Urinary bladder (tissue), 4 donors: ENCODE results near the gene SERPINB10. TPM values are rescaled to one million over a fixed set of nuclear protein-coding genes. Genes with fewer than 3 reads are reported as not detected.

Source experiments
- DNase-seq: peaks from one replicate; pipeline ENCODE4 v3.0.0-alpha.2; 2015; ENCODE audit errors: extremely low spot score
- H3K27ac ChIP-seq: one replicate; pipeline ENCODE4 v1.5.1; 2013; ENCODE audit warnings: low read depth, mild to moderate bottlenecking, moderate library complexity
- H3K36me3 ChIP-seq: one replicate; pipeline ENCODE4 v1.6.1; 2013; ENCODE audit warnings: mild to moderate bottlenecking, moderate library complexity; ENCODE audit not compliant: insufficient read depth
- H3K4me1 ChIP-seq: one replicate; pipeline ENCODE4 v1.6.1; 2013; ENCODE audit warnings: mild to moderate bottlenecking, moderate library complexity; ENCODE audit not compliant: insufficient read depth
- H3K4me3 ChIP-seq: one replicate; pipeline ENCODE4 v1.5.1; 2013; ENCODE audit warnings: low read depth, low read length
- WGBS: extraction: QIAGEN DNeasy Blood & Tissue Kit; methylation state at CpG from one replicate; pipeline ENCODE4 v1.1.7; 2013; 5-methylcytosine and 5-hydroxymethylcytosine counted together
- polyA plus RNA-seq: library from polyadenylated mRNA; stranded (reverse); fragments of 200-250 nt; gene quantifications from one replicate; pipeline ENCODE4 v1.2.3, GENCODE V29; 2013
- total RNA-seq: library from RNA; depleted of rRNA; stranded (reverse); fragments of >200 nt; gene quantifications from one replicate; pipeline ENCODE4 v1.2.3, GENCODE V29; 2014
- donor health status: healthy with polysubstance abuse.
- donor health status: healthy.

The SERPINB10 gene
- total and polyA plus RNA-seq, 2 donors, result 0.21 TPM; not detected in 1

DNA sequence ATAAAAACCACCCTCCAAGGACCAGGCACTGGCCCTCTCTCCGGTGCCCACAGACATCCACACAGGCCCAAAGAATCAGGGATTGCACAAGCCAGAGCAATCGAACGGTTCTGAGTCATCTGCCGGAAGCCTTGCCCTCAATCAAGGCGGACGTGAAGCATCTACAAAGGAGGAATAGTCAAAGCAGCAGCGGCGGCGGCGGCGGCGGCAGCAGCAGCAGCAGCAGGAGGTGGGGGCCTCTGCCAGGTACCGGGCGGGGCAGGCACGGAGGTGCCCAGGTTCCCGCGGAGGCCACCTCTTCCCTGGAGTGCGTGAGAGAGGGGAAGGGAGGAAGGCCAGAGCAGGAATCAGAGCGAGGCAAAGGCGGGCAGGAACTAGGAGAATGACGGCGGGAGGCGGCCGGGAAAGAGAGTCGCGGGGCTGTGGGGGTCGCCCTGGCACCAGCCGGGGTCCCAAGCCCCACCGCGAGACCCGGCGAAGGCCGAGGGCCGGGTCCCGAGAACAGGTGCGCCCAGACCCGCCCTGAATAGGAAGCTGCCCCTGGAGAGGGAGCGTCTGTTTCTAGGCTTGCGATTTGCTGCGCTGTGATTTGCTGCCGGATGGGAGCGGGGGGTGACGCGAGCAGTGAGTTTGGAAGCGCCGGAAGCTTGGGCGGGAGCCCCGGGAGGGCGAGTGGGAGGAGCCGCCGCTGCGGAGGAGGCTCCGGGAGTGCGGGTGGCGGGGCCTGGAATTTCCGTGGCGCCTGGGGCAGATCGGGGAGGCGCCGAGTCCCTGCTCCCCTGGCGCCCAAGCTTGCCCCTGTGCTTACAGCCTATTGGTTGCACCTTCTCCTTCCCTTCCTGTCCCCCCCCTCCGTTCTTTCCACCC is 62.4 kb downstream of the SERPINB10 start, which contains the start of gene SERPINB8:
SERPINB8 (plus strand) TSS at position 140 of the 867 bp plus-strand sequence. CDS start 8,228 bp downstream, outside the sequence.
- Histone ChIP-seq H3K4me1 (no peaks in the 10 kb centered on the region), H3K4me3 (peak within 1 kb of the TSS; percentile 66), H3K27ac (peak within 1 kb of the TSS; percentile 96), H3K36me3 (no peaks in the 10 kb centered on the region)
- WGBS, result under 1% methylated on average over 62 of the region's 62 CpGs
- DNase-seq, result peak; percentile 89

DNA sequence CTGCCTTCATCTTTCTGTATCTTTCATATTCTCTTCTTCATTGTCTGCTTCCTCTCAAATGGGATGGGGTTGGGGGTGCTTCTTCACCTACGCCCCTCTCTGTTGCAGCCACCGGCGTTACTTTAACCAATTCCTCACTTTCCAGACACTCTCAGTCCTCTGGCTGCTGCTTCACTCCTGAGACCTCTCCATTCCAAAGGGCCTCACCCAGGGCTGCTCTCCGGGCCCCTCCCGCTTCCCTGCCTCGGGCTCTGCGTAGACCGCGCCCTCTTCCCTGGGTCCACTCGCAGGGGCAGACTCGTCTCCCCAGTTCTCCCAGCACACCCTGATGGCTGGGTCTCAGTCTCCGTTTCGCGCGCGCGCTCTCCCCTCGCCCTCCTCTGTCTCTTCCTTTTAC is 63.0 kb downstream of the SERPINB10 start:
- DNase-seq, result peak; percentile 40
- Histone ChIP-seq H3K36me3 (no peaks in the 10 kb centered on the region), H3K27ac (peak overlapping the region; percentile 96), H3K4me1 (no peaks in the 10 kb centered on the region), H3K4me3 (peak overlapping the region; percentile 66)
- 24% methylated on average over 18 of the region's 18 CpGs for WGBS

- no peak overlapping the region for H3K4me3 ChIP-seq
- no peaks in the 10 kb centered on the region for H3K4me1 ChIP-seq
- 69% methylated on average over 13 of the region's 13 CpGs for WGBS
Measured at GRCh38 chr18:63971320-63972001, 63.7 kb downstream of the SERPINB10 start.

GRCh38 chr18:63972002-63972376 is 64.2 kb downstream of the SERPINB10 start:
- H3K36me3 ChIP-seq, result no peaks in the 10 kb centered on the region
- WGBS, result 84% methylated on average over 5 of the region's 5 CpGs

More at GRCh38 chr18:63971320-63972001, 63.7 kb downstream of the SERPINB10 start:
- Histone ChIP-seq H3K27ac (no peak overlapping the region), H3K36me3 (no peaks in the 10 kb centered on the region)
- no peak for DNase-seq

GRCh38 chr18:63974991-63975390 is 67.2 kb downstream of the SERPINB10 start:
- WGBS, result 53% methylated on average over 2 of the region's 2 CpGs
- Histone ChIP-seq H3K36me3 (no peaks in the 10 kb centered on the region), H3K4me3 (no peak overlapping the region), H3K4me1 (peaks cover 1% of the 10 kb centered on the region), H3K27ac (no peak overlapping the region)
- DNase-seq, result no peak

More at GRCh38 chr18:63972002-63972376, 64.2 kb downstream of the SERPINB10 start:
- DNase-seq, result no peak
- Histone ChIP-seq H3K4me3 (no peak overlapping the region), H3K27ac (no peak overlapping the region), H3K4me1 (no peaks in the 10 kb centered on the region)

- H3K4me3 ChIP-seq, result no peak overlapping the region
- 55% methylated on average over 3 of the region's 3 CpGs for WGBS
- no peak overlapping the region for H3K27ac ChIP-seq
- H3K4me1 ChIP-seq, result peaks cover 1% of the 10 kb centered on the region
- DNase-seq, result no peak
- H3K36me3 ChIP-seq, result no peaks in the 10 kb centered on the region
Measured at GRCh38 chr18:63975628-63976027, 67.9 kb downstream of the SERPINB10 start.

DNA sequence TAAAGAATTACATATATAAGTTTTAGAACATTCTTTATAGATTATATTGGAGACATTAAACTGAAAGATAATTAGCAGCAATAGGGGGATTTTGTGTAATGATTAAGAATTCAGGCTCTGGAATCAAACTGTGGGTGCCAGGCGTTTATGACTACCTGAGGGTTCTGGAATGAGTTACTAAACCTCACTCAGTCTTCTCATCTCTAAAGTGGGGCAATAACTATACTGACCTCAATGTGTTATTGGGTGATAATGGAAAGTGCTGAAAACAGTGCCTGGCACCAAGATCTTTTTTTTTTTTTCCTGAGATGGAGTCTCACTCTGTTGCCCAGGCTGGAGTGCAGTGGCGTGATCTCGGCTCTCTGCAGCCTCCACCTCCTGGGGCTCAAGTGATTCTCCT is 69.3 kb downstream of the SERPINB10 start:
- no peak overlapping the region for H3K4me3 ChIP-seq
- peaks cover 1% of the 10 kb centered on the region for H3K4me1 ChIP-seq
- no peaks in the 10 kb centered on the region for H3K36me3 ChIP-seq
- WGBS, result 93% methylated on average over 3 of the region's 3 CpGs
- DNase-seq, result no peak
- H3K27ac ChIP-seq, result no peak overlapping the region

DNA sequence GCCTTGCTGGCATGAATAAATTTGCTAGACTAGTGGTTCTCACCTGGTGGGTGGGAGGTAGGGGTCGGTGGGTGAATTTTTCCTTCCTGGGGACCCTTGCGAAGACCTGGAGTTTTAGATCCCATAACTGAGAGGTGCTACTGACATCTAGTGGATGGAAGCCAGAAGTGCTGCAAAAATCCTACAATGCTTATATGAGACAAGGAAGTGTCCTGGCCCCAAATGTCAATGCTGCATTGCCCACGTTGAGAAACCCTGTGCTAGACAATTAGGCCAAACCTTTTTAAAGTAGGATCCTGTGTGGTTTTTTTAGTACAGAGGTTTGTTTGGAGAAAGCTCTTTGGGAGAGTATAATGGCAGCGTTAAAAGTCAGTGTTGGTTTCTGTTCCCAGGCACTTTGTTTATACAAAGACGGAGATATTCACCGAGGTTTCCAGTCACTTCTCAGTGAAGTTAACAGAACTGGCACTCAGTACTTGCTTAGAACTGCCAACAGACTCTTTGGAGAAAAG is 71.7 kb downstream of the SERPINB10 start:
- peak; percentile 47 for DNase-seq
- Histone ChIP-seq H3K4me3 (peak overlapping the region; percentile 17), H3K4me1 (peaks cover 1% of the 10 kb centered on the region), H3K27ac (no peak overlapping the region), H3K36me3 (no peaks in the 10 kb centered on the region)
- 6% methylated on average over 6 of the region's 6 CpGs for WGBS

- Histone ChIP-seq H3K4me3 (peak overlapping the region; percentile 17), H3K4me1 (peaks cover 1% of the 10 kb centered on the region), H3K27ac (no peak overlapping the region), H3K36me3 (peaks cover under 1% of the 10 kb centered on the region)
- no peak for DNase-seq
- WGBS, result 58% methylated on average over 7 of the region's 7 CpGs
Measured at GRCh38 chr18:63980027-63980426, 72.3 kb downstream of the SERPINB10 start.

DNA sequence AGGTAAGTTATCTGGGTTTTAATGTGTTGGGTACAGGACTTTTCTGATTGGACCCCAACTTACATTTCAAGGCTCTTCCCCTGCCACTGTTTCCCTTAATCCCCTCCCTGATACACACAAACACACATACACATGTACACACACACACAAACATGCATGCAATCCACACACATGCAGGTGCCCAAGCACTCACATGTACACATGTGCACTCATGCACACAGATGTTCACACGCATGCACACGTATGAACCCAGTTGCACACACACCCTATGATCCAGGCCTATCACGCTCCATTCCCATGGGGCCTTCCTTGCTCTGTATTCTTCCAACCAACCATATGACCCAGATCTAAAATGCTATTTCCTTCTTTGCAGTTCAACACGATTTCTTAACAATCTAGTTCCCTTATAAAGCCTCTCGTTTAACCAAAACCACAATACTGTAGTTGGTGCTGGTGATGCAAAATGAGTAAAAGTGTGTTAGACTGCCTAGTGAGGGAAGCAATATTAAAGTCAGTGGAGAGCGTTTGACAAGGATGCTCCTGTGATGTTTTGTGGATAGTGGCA is 73.2 kb downstream of the SERPINB10 start:
- DNase-seq, result no peak
- 86% methylated on average over 6 of the region's 6 CpGs for WGBS
- H3K36me3 ChIP-seq, result peaks cover 2% of the 10 kb centered on the region

DNA sequence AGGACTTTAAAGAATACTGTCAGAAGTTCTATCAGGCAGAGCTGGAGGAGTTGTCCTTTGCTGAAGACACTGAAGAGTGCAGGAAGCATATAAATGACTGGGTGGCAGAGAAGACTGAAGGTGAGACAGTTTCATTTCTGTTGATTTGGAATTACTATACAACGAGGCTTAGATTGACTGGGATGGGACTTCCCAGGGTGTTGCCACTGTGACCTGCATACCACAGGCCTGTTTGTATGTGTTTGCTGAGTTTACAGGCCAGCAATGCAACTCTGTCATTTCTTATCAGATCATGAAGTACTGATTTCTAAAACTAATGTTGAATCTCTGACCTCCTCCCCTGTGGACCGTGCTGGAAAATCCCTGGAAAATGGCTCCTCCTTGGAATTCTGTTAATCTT is 74.0 kb downstream of the SERPINB10 start:
- Histone ChIP-seq H3K4me1 (peaks cover 1% of the 10 kb centered on the region), H3K36me3 (peaks cover 2% of the 10 kb centered on the region), H3K27ac (no peak overlapping the region), H3K4me3 (no peak overlapping the region)
- DNase-seq, result no peak
- WGBS, result 62% methylated on average over 2 of the region's 2 CpGs

More for the DNA sequence above, 73.2 kb downstream of the SERPINB10 start:
- H3K27ac ChIP-seq, result no peak overlapping the region
- peaks cover 1% of the 10 kb centered on the region for H3K4me1 ChIP-seq
- H3K4me3 ChIP-seq, result no peak overlapping the region

- WGBS, result 86% methylated on average over 3 of the region's 3 CpGs
- Histone ChIP-seq H3K4me3 (no peak overlapping the region), H3K27ac (no peak overlapping the region), H3K4me1 (peaks cover 1% of the 10 kb centered on the region), H3K36me3 (peaks cover 2% of the 10 kb centered on the region)
- DNase-seq, result no peak
Measured at GRCh38 chr18:63982361-63982760, 74.6 kb downstream of the SERPINB10 start.
